Measurements from ENCODE around the gene KLF16. TPM values are rescaled to one million over a fixed set of nuclear protein-coding genes. Genes with fewer than 3 reads are reported as not detected.

Gene KLF16
- total and polyA plus RNA-seq, 9 of the 15 experiments (the other 6 are each of a cell fraction or from before 2014, with no cell fraction given): 0.04 to 60.4 (median 6.8) TPM

DNA sequence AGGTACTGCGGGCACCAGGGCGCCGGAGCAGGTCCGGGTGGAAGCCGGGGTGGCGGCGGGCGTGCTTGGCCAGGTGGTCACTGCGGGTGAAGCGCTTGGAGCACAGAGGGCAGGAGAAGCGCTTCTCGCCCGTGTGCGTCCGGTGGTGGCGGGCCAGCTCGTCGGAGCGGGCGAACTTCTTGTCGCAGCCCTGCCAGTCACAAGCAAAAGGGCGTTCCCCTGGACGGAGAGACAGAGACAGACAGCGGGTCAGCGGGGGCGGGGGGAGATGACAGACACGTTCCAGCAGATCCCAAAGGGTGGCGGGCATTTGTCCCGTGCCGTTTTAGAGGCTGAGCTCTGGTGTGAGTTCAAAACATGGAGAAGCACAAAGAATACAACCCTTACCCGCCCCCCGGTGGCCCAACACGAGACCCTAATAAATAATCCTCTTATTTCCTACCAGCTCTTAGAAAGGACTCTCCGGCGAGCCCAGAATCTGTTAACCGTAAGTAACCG is 8.8 kb downstream of the KLF16 start (continued):
- TF ChIP-seq U2AF2 (optimal IDR thresholded peaks at IDR 0.05; ENCODE audit: low read depth, low read length): no peak
- TF ChIP-seq ZNF24 (IDR thresholded peaks at IDR 0.05): no peak
- TF ChIP-seq GTF2A2 (tag; IDR thresholded peaks at IDR 0.05): no peak
- no peak for TF ChIP-seq DACH1 (IDR thresholded peaks at IDR 0.05; ENCODE audit: partially characterized antibody)
- TF ChIP-seq JUN (IDR thresholded peaks at IDR 0.05; ENCODE audit: borderline replicate concordance, low read depth, low read length): no peak
- no peak for TF ChIP-seq JUN (CRISPR knock-in tag; IDR thresholded peaks at IDR 0.05; ENCODE audit: borderline replicate concordance)
- TF ChIP-seq, protein P1, sequence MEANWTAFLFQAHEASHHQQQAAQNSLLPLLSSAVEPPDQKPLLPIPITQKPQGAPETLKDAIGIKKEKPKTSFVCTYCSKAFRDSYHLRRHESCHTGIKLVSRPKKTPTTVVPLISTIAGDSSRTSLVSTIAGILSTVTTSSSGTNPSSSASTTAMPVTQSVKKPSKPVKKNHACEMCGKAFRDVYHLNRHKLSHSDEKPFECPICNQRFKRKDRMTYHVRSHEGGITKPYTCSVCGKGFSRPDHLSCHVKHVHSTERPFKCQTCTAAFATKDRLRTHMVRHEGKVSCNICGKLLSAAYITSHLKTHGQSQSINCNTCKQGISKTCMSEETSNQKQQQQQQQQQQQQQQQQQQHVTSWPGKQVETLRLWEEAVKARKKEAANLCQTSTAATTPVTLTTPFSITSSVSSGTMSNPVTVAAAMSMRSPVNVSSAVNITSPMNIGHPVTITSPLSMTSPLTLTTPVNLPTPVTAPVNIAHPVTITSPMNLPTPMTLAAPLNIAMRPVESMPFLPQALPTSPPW (CRISPR knock-in tag; IDR thresholded peaks at IDR 0.05): peak; percentile 65
- no peak for TF ChIP-seq NR3C1 (CRISPR knock-in tag; IDR thresholded peaks at IDR 0.05)
- TF ChIP-seq, protein P2, sequence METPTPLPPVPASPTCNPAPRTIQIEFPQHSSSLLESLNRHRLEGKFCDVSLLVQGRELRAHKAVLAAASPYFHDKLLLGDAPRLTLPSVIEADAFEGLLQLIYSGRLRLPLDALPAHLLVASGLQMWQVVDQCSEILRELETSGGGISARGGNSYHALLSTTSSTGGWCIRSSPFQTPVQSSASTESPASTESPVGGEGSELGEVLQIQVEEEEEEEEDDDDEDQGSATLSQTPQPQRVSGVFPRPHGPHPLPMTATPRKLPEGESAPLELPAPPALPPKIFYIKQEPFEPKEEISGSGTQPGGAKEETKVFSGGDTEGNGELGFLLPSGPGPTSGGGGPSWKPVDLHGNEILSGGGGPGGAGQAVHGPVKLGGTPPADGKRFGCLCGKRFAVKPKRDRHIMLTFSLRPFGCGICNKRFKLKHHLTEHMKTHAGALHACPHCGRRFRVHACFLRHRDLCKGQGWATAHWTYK (CRISPR knock-in tag; IDR thresholded peaks at IDR 0.05): no peak
- TF ChIP-seq LCOR (CRISPR knock-in tag; IDR thresholded peaks at IDR 0.05): no peak
- no peak for TF ChIP-seq PRMT5 (CRISPR knock-in tag; IDR thresholded peaks at IDR 0.05)
- no peak for TF ChIP-seq POLR2B (IDR thresholded peaks at IDR 0.05; ENCODE audit: low read depth, partially characterized antibody)
- no peak for TF ChIP-seq SETDB1 (IDR thresholded peaks at IDR 0.05; ENCODE audit: low read length)
- peak in 1 of 2 experiments; percentile 70; a peak in 2 of 4 replicates for TF ChIP-seq RCOR1 (IDR thresholded peaks at IDR 0.05; ENCODE audit: borderline replicate concordance in 1 of 2, low read depth in 2 of 2, low read length in 2 of 2)
- TF ChIP-seq PHB (CRISPR knock-in tag; IDR thresholded peaks at IDR 0.05): no peak
- no peak for TF ChIP-seq ZNF12 (CRISPR knock-in tag; IDR thresholded peaks at IDR 0.05)
- TF ChIP-seq, protein P3, sequence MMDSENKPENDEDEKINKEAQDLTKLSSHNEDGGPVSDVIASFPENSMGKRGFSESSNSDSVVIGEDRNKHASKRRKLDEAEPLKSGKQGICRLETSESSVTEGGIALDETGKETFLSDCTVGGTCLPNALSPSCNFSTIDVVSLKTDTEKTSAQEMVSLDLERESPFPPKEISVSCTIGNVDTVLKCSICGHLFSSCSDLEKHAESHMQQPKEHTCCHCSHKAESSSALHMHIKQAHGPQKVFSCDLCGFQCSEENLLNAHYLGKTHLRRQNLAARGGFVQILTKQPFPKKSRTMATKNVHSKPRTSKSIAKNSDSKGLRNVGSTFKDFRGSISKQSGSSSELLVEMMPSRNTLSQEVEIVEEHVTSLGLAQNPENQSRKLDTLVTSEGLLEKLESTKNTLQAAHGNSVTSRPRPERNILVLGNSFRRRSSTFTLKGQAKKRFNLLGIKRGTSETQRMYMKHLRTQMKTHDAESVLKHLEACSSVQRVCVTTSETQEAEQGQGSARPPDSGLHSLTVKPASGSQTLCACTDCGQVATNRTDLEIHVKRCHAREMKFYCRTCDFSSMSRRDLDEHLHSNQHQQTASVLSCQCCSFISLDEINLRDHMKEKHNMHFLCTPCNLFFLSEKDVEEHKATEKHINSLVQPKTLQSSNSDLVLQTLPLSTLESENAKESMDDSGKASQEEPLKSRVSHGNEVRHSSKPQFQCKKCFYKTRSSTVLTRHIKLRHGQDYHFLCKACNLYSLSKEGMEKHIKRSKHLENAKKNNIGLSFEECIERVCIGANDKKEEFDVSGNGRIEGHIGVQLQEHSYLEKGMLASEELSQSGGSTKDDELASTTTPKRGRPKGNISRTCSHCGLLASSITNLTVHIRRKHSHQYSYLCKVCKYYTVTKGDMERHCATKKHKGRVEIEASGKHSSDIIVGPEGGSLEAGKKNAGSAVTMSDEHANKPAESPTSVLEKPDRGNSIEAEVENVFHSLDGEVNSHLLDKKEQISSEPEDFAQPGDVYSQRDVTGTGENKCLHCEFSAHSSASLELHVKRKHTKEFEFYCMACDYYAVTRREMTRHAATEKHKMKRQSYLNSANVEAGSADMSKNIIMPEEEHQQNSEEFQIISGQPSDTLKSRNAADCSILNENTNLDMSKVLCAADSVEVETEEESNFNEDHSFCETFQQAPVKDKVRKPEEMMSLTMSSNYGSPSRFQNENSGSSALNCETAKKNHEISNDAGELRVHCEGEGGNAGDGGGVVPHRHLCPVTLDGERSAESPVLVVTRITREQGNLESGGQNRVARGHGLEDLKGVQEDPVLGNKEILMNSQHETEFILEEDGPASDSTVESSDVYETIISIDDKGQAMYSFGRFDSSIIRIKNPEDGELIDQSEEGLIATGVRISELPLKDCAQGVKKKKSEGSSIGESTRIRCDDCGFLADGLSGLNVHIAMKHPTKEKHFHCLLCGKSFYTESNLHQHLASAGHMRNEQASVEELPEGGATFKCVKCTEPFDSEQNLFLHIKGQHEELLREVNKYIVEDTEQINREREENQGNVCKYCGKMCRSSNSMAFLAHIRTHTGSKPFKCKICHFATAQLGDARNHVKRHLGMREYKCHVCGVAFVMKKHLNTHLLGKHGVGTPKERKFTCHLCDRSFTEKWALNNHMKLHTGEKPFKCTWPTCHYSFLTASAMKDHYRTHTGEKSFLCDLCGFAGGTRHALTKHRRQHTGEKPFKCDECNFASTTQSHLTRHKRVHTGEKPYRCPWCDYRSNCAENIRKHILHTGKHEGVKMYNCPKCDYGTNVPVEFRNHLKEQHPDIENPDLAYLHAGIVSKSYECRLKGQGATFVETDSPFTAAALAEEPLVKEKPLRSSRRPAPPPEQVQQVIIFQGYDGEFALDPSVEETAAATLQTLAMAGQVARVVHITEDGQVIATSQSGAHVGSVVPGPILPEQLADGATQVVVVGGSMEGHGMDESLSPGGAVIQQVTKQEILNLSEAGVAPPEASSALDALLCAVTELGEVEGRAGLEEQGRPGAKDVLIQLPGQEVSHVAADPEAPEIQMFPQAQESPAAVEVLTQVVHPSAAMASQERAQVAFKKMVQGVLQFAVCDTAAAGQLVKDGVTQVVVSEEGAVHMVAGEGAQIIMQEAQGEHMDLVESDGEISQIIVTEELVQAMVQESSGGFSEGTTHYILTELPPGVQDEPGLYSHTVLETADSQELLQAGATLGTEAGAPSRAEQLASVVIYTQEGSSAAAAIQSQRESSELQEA (IDR thresholded peaks at IDR 0.05; ENCODE audit: low read depth): no peak
- no peak for TF ChIP-seq DDX20 (tag; IDR thresholded peaks at IDR 0.05; ENCODE audit: low read depth)
